ENCODE measurements around the gene TFF3.

TFF3 gene

GRCh38 chr21:42310411-42311001 is 4.7 kb downstream of the TFF3 start:
- no peak for DNase-seq (ENCODE audit: low read depth in 2 of 2)
- no peak overlapping the region for H3K4me3 ChIP-seq (replicated peaks in 1 of 2; ENCODE audit: low read depth in 2 of 2, low read length in 2 of 2)
- no peak for TF ChIP-seq CTCF (IDR thresholded peaks at IDR 0.05; ENCODE audit: low read depth, low read length)

GRCh38 chr21:42309753-42310213 is 5.4 kb downstream of the TFF3 start:
- no peak overlapping the region for H3K4me3 ChIP-seq (replicated peaks in 1 of 2; ENCODE audit: low read depth in 2 of 2, low read length in 2 of 2)
- peak; percentile 73 for TF ChIP-seq CTCF (IDR thresholded peaks at IDR 0.05; ENCODE audit: low read depth, low read length)
- DNase-seq (ENCODE audit: low read depth in 2 of 2): peak; percentile 9 to 21

- DNase-seq (ENCODE audit: low read depth in 2 of 2): no peak
- H3K4me3 ChIP-seq (replicated peaks in 1 of 2; ENCODE audit: low read depth in 2 of 2, low read length in 2 of 2): no peak overlapping the region
Observed at GRCh38 chr21:42308914-42309752, 6.1 kb downstream of the TFF3 start.

GRCh38 chr21:42308161-42308913 is 6.9 kb downstream of the TFF3 start:
- H3K4me3 ChIP-seq (replicated peaks in 1 of 2; ENCODE audit: low read depth in 2 of 2, low read length in 2 of 2): no peak overlapping the region
- TF ChIP-seq CTCF (IDR thresholded peaks at IDR 0.05; ENCODE audit: low read depth, low read length): no peak
- no peak for DNase-seq (ENCODE audit: low read depth in 2 of 2)

More at GRCh38 chr21:42308914-42309752, 6.1 kb downstream of the TFF3 start:
- TF ChIP-seq CTCF (IDR thresholded peaks at IDR 0.05; ENCODE audit: low read depth, low read length): no peak

- DNase-seq (ENCODE audit: low read depth in 2 of 2): no peak
- H3K4me3 ChIP-seq (replicated peaks in 1 of 2; ENCODE audit: low read depth in 2 of 2, low read length in 2 of 2): no peak overlapping the region
- no peak for TF ChIP-seq CTCF (IDR thresholded peaks at IDR 0.05; ENCODE audit: low read depth, low read length)
Observed at GRCh38 chr21:42307106-42307505, 8.1 kb downstream of the TFF3 start.

GRCh38 chr21:42306366-42307035 is 8.7 kb downstream of the TFF3 start:
- no peak for DNase-seq (ENCODE audit: low read depth in 2 of 2)
- TF ChIP-seq CTCF (IDR thresholded peaks at IDR 0.05; ENCODE audit: low read depth, low read length): no peak
- no peak overlapping the region for H3K4me3 ChIP-seq (replicated peaks in 1 of 2; ENCODE audit: low read depth in 2 of 2, low read length in 2 of 2)
